ENCODE results near the gene PLCB1.

DNA sequence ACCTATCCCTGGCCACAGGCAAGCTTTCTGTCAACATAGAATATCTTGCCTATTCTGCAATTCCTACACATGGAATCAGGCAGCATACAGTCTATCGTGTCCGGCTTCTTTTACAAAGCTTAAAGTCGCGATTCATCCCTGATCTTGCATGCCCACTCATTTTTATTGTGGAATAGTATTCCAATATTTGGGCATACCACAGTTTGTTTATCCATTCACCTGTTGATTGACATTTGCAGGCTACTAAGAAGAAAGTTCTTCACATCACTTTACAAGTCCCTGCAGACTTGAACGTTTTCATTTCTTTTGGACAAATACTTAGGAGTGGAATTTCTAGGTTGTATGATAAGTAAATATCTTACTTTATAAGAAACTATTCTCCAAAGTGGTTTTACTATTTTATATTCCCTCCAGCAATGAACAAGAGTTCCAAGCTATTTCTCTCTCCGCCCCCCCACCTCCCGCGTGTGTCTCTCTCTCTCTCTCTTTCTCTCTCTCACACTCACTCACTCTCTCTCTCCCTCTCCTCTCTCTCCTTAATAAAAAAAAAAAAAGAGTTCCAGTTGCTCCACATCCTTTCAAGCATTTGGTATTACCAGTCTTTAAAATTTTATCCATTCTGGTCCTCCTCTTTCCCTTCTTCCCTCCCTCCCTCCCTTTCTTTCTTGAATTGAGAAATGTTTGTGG, 1.1 kb upstream of the PLCB1 start:
- TF ChIP-seq, protein P1, sequence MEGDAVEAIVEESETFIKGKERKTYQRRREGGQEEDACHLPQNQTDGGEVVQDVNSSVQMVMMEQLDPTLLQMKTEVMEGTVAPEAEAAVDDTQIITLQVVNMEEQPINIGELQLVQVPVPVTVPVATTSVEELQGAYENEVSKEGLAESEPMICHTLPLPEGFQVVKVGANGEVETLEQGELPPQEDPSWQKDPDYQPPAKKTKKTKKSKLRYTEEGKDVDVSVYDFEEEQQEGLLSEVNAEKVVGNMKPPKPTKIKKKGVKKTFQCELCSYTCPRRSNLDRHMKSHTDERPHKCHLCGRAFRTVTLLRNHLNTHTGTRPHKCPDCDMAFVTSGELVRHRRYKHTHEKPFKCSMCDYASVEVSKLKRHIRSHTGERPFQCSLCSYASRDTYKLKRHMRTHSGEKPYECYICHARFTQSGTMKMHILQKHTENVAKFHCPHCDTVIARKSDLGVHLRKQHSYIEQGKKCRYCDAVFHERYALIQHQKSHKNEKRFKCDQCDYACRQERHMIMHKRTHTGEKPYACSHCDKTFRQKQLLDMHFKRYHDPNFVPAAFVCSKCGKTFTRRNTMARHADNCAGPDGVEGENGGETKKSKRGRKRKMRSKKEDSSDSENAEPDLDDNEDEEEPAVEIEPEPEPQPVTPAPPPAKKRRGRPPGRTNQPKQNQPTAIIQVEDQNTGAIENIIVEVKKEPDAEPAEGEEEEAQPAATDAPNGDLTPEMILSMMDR (conservative IDR thresholded peaks at IDR 0.05; ENCODE audit: low read length) = no peak
- no peak for TF ChIP-seq EZH2phosphoT487 (IDR thresholded peaks at IDR 0.05; ENCODE audit: borderline replicate concordance)
